Ascending aorta (tissue), 2 donors: ENCODE measurements around the gene APOL2. TPM values are rescaled to one million over a fixed set of nuclear protein-coding genes. Genes with fewer than 3 reads are reported as not detected.
"Not testable (repeated sequence)": the region's sequence is repeated elsewhere in the genome, so short reads cannot be mapped to it uniquely, and the experiment has no call there.

Experiments
- DNase-seq, 2 donors: peaks; one replicate each; pipeline ENCODE4 v3.0.0-alpha.2; 2019; ENCODE audit warnings: low spot score in 2 of 2
- H3K27ac ChIP-seq, 2 donors: fragments of 200-600 bp; sonication (generic); one replicate each; pipeline ENCODE4 v1.5.1; 2016 to 2017; ENCODE audit warnings: mild to moderate bottlenecking in 1 of 2
- H3K27me3 ChIP-seq: fragments of 200-600 bp; sonication (generic); one replicate; pipeline ENCODE4 v1.5.1; 2017
- H3K36me3 ChIP-seq, 2 donors: fragments of 200-600 bp; sonication (generic); one replicate each; pipeline ENCODE4 v1.5.1; 2016
- H3K4me1 ChIP-seq, 2 donors: fragments of 200-600 bp; sonication (generic); one replicate each; pipeline ENCODE4 v1.5.1; 2016 to 2017; ENCODE audit warnings: mild to moderate bottlenecking in 1 of 2
- H3K4me3 ChIP-seq, 2 donors: fragments of 200-600 bp; sonication (generic); one replicate each; pipeline ENCODE4 v1.5.1; 2016 to 2017; ENCODE audit warnings: mild to moderate bottlenecking in 1 of 2
- H3K9me3 ChIP-seq, 2 donors: fragments of 200-600 bp; sonication (generic); one replicate each; pipeline ENCODE4 v1.5.1; 2016
- intact Hi-C: fragments of 100-400 bp; cut with DNase I; formaldehyde crosslinking; loops from one replicate; pipeline ENCODE4 v1.15.1; 2023
- total RNA-seq: library from RNA; depleted of rRNA; stranded (reverse); fragments of >200 nt; gene quantifications from one replicate; pipeline ENCODE4 v1.1.0, GENCODE V29; 2016
- TF ChIP-seq, protein P1 (sequence below), 3 experiments: fragments of 200-600 bp in 2 of 3; fragments of 450-650 bp in 1 of 3; sonication (generic) in 2 of 3; IDR thresholded peaks; one replicate each; pipeline ENCODE4 v1.5.1; 2016 to 2019; ENCODE audit warnings: antibody characterized with exemption in 3 of 3, mild to moderate bottlenecking in 1 of 3, moderate library complexity in 1 of 3

The APOL2 gene
- total RNA-seq, 1 donor from 2014 or later: 34.3 TPM

- TF ChIP-seq, protein P1, sequence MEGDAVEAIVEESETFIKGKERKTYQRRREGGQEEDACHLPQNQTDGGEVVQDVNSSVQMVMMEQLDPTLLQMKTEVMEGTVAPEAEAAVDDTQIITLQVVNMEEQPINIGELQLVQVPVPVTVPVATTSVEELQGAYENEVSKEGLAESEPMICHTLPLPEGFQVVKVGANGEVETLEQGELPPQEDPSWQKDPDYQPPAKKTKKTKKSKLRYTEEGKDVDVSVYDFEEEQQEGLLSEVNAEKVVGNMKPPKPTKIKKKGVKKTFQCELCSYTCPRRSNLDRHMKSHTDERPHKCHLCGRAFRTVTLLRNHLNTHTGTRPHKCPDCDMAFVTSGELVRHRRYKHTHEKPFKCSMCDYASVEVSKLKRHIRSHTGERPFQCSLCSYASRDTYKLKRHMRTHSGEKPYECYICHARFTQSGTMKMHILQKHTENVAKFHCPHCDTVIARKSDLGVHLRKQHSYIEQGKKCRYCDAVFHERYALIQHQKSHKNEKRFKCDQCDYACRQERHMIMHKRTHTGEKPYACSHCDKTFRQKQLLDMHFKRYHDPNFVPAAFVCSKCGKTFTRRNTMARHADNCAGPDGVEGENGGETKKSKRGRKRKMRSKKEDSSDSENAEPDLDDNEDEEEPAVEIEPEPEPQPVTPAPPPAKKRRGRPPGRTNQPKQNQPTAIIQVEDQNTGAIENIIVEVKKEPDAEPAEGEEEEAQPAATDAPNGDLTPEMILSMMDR (IDR thresholded peaks at IDR 0.05): no peak
- no peak overlapping the region for H3K4me3 ChIP-seq
- intact Hi-C loops: loop anchor here (5.0 kb wide), 1 partner anchor 53 kb away; no protein-coding TSS in a partner anchor
These were observed 35.2 kb downstream of the APOL2 start for GRCh38 chr22:36204001-36204631.

DNA sequence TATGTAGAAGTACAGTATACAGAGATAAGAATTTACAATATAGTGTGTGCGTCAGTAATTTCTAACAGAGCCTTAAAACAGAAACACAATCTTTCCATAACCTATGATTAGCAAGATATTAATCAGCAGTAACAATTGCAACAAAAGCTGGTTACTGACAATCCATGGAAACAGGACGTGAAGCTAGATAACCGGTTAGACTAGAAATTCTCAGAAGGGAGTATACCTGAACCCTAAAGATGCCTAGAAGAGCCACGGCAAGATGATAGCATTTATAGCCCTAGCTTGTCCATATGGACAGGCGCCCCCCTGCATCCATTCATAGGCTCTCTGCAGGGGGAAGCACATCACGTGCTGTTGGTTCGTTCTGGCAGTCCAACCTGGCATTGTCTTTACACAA is 35.9 kb downstream of the APOL2 start:
- not testable (repeated sequence) for H3K9me3 ChIP-seq, H3K4me1 ChIP-seq
- intact Hi-C loops: loop anchor here (5.0 kb wide), 1 partner anchor 54 kb away; no protein-coding TSS in a partner anchor

More at GRCh38 chr22:36204001-36204631, 35.2 kb downstream of the APOL2 start:
- no peaks in the 10 kb centered on the region for H3K36me3 ChIP-seq
- no peaks in the 10 kb centered on the region for H3K9me3 ChIP-seq
- H3K4me1 ChIP-seq: no peaks in the 10 kb centered on the region
- no peak overlapping the region for H3K27ac ChIP-seq
- H3K27me3 ChIP-seq: no peaks in the 10 kb centered on the region
- DNase-seq: peak in 1 of 2 donors; percentile 34

GRCh38 chr22:36202906-36203305 is 36.4 kb downstream of the APOL2 start:
- peak in 1 of 2 donors; percentile 31 for DNase-seq
- intact Hi-C loops: loop anchor here (5.0 kb wide), 1 partner anchor 54 kb away; no protein-coding TSS in a partner anchor
- not testable (repeated sequence) for H3K36me3 ChIP-seq, H3K4me3 ChIP-seq, H3K27ac ChIP-seq, H3K27me3 ChIP-seq, H3K4me1 ChIP-seq, H3K9me3 ChIP-seq

More for the DNA sequence above, 35.9 kb downstream of the APOL2 start:
- H3K36me3 ChIP-seq, H3K27ac ChIP-seq, DNase-seq, H3K27me3 ChIP-seq, H3K4me3 ChIP-seq: not testable (repeated sequence)

DNA sequence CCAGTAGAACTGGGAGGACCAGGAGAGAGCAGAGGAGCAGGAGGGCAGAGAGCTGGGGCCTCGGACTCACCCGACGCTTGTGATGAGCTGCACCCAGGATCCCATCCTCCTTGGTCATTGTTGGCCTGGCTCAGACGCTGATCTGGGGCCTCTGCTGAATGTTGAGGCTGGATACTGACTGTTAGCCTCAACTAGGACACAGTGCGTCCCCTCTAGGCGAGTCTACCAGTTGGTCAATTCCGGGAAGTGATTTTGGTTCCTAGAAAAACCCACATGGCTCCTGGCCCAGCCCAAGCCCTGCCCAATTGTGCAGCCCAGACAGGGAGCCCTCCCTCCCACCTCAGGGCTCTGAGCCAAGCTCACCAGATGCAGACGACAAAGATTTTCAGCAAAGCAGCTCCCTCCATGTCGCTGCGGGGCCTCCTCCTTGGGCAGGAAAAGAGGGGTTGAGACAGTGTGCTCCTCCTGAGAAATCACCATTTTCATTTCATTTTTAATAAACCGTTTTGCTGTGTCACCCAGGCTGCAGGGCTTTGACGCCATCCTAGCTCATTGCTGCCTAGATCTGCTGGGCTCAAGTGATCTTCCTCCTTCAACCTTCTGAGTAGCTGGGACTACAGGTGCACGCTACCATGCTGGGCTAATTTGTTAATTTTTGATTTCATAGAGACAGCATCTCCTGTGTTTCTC is 37.6 kb downstream of the APOL2 start, which contains the start of gene APOL4:
APOL4 (minus strand) TSS at position 180 of the 690 bp plus-strand sequence; CDS start at position 105, 75 bp downstream.
- Histone ChIP-seq H3K4me1 (no peaks in the 10 kb centered on the region), H3K9me3 (no peaks in the 10 kb centered on the region), H3K36me3 (no peaks in the 10 kb centered on the region), H3K4me3 (no peak within 1 kb of the TSS), H3K27me3 (no peaks in the 10 kb centered on the region), H3K27ac (no peak within 1 kb of the TSS)
- peak in 1 of 2 donors; percentile 73 for DNase-seq
- intact Hi-C loops: loop anchor here (5.0 kb wide), 1 partner anchor 56 kb away; no protein-coding TSS in a partner anchor
- TF ChIP-seq, protein P1 (IDR thresholded peaks at IDR 0.05): no peak

GRCh38 chr22:36201025-36201424 is 38.3 kb downstream of the APOL2 start:
- H3K9me3 ChIP-seq, DNase-seq, H3K4me1 ChIP-seq, H3K36me3 ChIP-seq, H3K4me3 ChIP-seq, H3K27ac ChIP-seq, H3K27me3 ChIP-seq: not testable (repeated sequence)
- intact Hi-C loops: loop anchor here (5.0 kb wide), 1 partner anchor 56 kb away; no protein-coding TSS in a partner anchor

DNA sequence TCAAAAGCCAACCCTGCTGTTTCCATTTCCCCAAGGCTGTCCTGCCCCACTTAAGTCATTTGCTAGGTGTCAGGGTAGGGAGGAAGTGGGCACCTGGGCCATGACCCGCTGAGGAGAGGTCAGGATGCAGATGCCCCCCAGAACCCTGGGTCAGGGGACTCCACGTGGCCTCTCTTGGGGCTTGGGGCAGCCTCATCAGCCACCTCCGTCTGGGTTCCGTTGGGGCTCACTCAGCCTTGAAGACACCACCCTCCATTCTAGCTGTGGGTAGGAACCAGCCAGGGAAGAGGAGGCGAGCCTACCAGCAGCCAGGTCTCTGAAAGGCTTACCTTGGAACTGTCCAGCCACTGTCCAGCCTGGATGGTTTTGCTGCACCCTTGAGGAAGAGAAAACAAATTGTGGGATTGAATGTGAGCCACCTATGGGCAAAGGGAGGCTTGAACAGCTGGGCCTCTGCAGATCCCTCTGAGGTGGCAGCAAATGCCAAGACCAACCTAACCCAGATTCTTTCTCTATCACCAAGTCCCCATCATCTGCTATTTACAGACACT is 40.3 kb downstream of the APOL2 start:
- intact Hi-C loops: loop anchor here (5.0 kb wide), 2 partner anchors 38 to 288 kb away; partner anchors contain the start of gene APOL2
- H3K4me3 ChIP-seq: no peak overlapping the region
- no peaks in the 10 kb centered on the region for H3K4me1 ChIP-seq
- DNase-seq: peak in 1 of 2 donors; percentile 50
- no peaks in the 10 kb centered on the region for H3K27me3 ChIP-seq
- no peaks in the 10 kb centered on the region for H3K36me3 ChIP-seq
- H3K27ac ChIP-seq: no peak overlapping the region
- TF ChIP-seq, protein P1 (IDR thresholded peaks at IDR 0.05): no peak
- no peaks in the 10 kb centered on the region for H3K9me3 ChIP-seq

GRCh38 chr22:36198536-36198935 is 40.8 kb downstream of the APOL2 start:
- Histone ChIP-seq H3K27me3 (no peaks in the 10 kb centered on the region), H3K36me3 (no peaks in the 10 kb centered on the region), H3K4me3 (no peak overlapping the region), H3K4me1 (no peaks in the 10 kb centered on the region), H3K9me3 (no peaks in the 10 kb centered on the region), H3K27ac (no peak overlapping the region)
- TF ChIP-seq, protein P1 (IDR thresholded peaks at IDR 0.05): no peak
- DNase-seq: peak in 1 of 2 donors; percentile 56
- intact Hi-C loops: loop anchor here (5.0 kb wide), 2 partner anchors 39 to 289 kb away; partner anchors contain the start of gene APOL2
